Right lobe of liver (tissue), 6 donors: Measurements from ENCODE around the gene FLG2. TPM values are rescaled to one million over a fixed set of nuclear protein-coding genes. Genes with fewer than 3 reads are reported as not detected.

Experiments used
- ATAC-seq, 4 donors: fragments of 200-7000 bp; cut with Tn5 transposase; one replicate each; pipeline ENCODE4 v1.9.1; 2020; ENCODE audit warnings: mild to moderate bottlenecking in 4 of 4, moderate library complexity in 4 of 4
- DNase-seq, 3 donors: peaks; one replicate each; pipeline ENCODE4 v3.0.0-alpha.2; 2020
- H3K27ac ChIP-seq, 3 donors: fragments of 200-600 bp; one replicate each; pipeline ENCODE4 v1.8.0; 2022
- H3K27me3 ChIP-seq, 2 donors: fragments of 200-600 bp; one replicate each; pipeline ENCODE4 v1.8.0; 2022
- H3K36me3 ChIP-seq, 4 donors: fragments of 200-600 bp; sonication (generic) in 1 of 4; one replicate each; pipeline versions ENCODE4 v1.5.1 to v1.8.0; 2017 to 2022; ENCODE audit warnings: control low read depth in 1 of 4
- H3K4me1 ChIP-seq, 4 donors: fragments of 200-600 bp; sonication (generic) in 1 of 4; one replicate each; pipeline versions ENCODE4 v1.5.1 to v1.8.0; 2017 to 2022; ENCODE audit warnings: control low read depth in 1 of 4
- H3K4me3 ChIP-seq, 3 donors: fragments of 200-600 bp; one replicate each; pipeline ENCODE4 v1.8.0; 2022
- H3K9me3 ChIP-seq, 4 donors: fragments of 200-600 bp; sonication (generic) in 1 of 4; one replicate each; pipeline versions ENCODE4 v1.5.1 to v1.8.0; 2017 to 2022; ENCODE audit warnings: control low read depth in 1 of 4
- POLR2A ChIP-seq: fragments of 450-650 bp; IDR thresholded peaks from one replicate; pipeline ENCODE4 v1.6.1; 2017; ENCODE audit warnings: antibody characterized with exemption, mild to moderate bottlenecking
- WGBS: methylation state at CpG from one replicate; pipeline ENCODE4 v1.1.6; 2018; ENCODE audit warnings: low coverage, low lambda C conversion rate; ENCODE audit not compliant: insufficient coverage; ENCODE audit errors: missing lambda C conversion rate; 5-methylcytosine and 5-hydroxymethylcytosine counted together
- intact Hi-C, 2 donors: fragments of 100-400 bp; cut with DNase I; formaldehyde crosslinking; loops; one replicate each; pipeline versions ENCODE4 v1.11.2 to v1.14.1; 2022
- long read RNA-seq: library from polyadenylated mRNA; unstranded; transcript quantifications from one replicate; pipeline ENCODE4 v2.0.0, GENCODE V29; 2019
- total RNA-seq, 6 experiments: library from RNA; depleted of rRNA in 2 of 6; stranded (reverse); fragments of >200 nt in 2 of 6; fragmentation: NEBNext Ultra II Directional in 3 of 6; extraction: Animal tissue kit (Norgen Biotek cat#: 25700) in 3 of 6; gene quantifications; one replicate each; pipeline versions ENCODE4 v1.1.0 to v1.2.4, GENCODE V29; 2016 to 2023
- TF ChIP-seq, protein P1 (sequence below), 4 donors: fragments of 200-600 bp in 3 of 4; fragments of 450-650 bp in 1 of 4; IDR thresholded peaks; one replicate each; pipeline versions ENCODE4 v1.5.1 to v1.8.0; 2016 to 2022; ENCODE audit warnings: antibody characterized with exemption in 4 of 4, mild to moderate bottlenecking in 2 of 4
- donor health status: DM: no; HTN: yes; CAD: no.
- donor health status: DM: no; HTN: no; CAD: no.
- donor health status: DM: no; HTN: no; CAD: no.
- donor health status: DM: no; HTN: yes; CAD: no.
- donor health status: DM: no; HTN: yes; CAD: no.

The FLG2 gene
- total RNA-seq, result not detected
- long read RNA-seq, result 0 reads

- no peaks in the 10 kb centered on the region for H3K36me3 ChIP-seq
- WGBS, result 68% methylated on average over 2 of the region's 2 CpGs
- H3K9me3 ChIP-seq, result no peaks in the 10 kb centered on the region
- no peak for ATAC-seq
- H3K27me3 ChIP-seq, result no peaks in the 10 kb centered on the region
- no peaks in the 10 kb centered on the region for H3K4me1 ChIP-seq
- intact Hi-C loops, result no loop called here
- no peak for DNase-seq
- no peak within 1 kb of the TSS for H3K27ac ChIP-seq
- no peak within 1 kb of the TSS for H3K4me3 ChIP-seq
- TF ChIP-seq POLR2A, result no peak
- TF ChIP-seq, protein P1, sequence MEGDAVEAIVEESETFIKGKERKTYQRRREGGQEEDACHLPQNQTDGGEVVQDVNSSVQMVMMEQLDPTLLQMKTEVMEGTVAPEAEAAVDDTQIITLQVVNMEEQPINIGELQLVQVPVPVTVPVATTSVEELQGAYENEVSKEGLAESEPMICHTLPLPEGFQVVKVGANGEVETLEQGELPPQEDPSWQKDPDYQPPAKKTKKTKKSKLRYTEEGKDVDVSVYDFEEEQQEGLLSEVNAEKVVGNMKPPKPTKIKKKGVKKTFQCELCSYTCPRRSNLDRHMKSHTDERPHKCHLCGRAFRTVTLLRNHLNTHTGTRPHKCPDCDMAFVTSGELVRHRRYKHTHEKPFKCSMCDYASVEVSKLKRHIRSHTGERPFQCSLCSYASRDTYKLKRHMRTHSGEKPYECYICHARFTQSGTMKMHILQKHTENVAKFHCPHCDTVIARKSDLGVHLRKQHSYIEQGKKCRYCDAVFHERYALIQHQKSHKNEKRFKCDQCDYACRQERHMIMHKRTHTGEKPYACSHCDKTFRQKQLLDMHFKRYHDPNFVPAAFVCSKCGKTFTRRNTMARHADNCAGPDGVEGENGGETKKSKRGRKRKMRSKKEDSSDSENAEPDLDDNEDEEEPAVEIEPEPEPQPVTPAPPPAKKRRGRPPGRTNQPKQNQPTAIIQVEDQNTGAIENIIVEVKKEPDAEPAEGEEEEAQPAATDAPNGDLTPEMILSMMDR (IDR thresholded peaks at IDR 0.05), result no peak
Measured at GRCh38 chr1:152359906-152360305, at the start of gene FLG2. FLG2 (minus strand) TSS chr1:152360006; CDS start chr1:152358884, 1,122 bp downstream.

GRCh38 chr1:152408664-152409063 is 48.9 kb upstream of the FLG2 start:
- Histone ChIP-seq H3K4me1 (no peaks in the 10 kb centered on the region), H3K4me3 (no peak overlapping the region), H3K36me3 (no peaks in the 10 kb centered on the region), H3K27ac (no peak overlapping the region), H3K27me3 (no peaks in the 10 kb centered on the region), H3K9me3 (no peaks in the 10 kb centered on the region)
- WGBS, result 75% methylated on average over 4 of the region's 4 CpGs
- TF ChIP-seq, protein P1 (IDR thresholded peaks at IDR 0.05), result no peak
- TF ChIP-seq POLR2A, result no peak
- ATAC-seq (no peak), DNase-seq (no peak)
- intact Hi-C loops, result no loop called here

DNA sequence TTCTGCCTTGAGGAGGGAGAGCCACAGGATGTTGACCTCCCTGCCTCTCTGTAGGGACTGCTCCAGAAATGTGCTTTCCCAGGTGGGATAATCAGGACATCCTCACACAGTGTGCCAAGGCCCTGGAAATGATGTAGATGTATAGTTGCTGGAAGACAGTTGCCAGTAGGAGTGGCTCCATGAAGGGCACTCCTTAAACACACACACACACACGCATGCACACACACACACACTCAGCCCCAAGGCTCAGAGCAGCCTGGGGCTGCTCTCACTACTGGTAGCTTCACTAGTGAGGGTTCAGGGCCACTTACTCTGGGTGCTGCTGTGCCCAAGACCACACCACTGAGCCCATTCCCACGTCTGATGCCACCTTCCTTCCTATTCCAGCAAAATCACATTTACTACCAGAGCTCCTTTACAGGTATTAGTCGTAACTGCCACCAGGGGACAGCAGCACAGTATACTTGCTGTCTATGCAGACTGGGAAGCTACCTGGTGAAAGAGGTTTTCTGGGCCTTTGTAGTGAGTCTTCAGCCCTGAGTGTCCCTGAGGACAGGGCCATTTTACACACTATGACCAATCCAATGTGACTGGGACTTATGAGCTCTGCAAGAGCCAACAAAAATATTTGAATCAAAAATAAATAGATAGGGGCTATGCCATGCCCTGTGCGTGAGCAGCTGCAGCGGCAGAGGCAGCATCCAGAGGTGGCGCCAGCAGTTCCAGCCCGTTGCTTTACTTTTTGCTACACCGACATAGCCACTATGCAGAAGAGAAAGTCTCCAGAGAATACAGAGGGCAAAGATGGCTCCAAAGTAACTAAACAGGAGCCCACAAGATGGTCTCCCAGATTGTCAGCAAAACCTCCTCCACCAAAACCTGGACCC is 39.2 kb upstream of the FLG2 start:
- TF ChIP-seq, protein P1 (IDR thresholded peaks at IDR 0.05), result peak; percentile 18 to 42 (median 29)
- TF ChIP-seq POLR2A, result no peak
- no peak for DNase-seq
- Histone ChIP-seq H3K9me3 (no peaks in the 10 kb centered on the region), H3K4me1 (no peaks in the 10 kb centered on the region), H3K27ac (no peak overlapping the region), H3K36me3 (no peaks in the 10 kb centered on the region), H3K27me3 (peaks cover 0 to 5% of the 10 kb centered on the region in 2 donors), H3K4me3 (no peak overlapping the region)
- intact Hi-C loops, result no loop called here
- ATAC-seq, result peak; percentile 46 to 59 (median 50)
- WGBS, result 45% methylated on average over 7 of the region's 8 CpGs

DNA sequence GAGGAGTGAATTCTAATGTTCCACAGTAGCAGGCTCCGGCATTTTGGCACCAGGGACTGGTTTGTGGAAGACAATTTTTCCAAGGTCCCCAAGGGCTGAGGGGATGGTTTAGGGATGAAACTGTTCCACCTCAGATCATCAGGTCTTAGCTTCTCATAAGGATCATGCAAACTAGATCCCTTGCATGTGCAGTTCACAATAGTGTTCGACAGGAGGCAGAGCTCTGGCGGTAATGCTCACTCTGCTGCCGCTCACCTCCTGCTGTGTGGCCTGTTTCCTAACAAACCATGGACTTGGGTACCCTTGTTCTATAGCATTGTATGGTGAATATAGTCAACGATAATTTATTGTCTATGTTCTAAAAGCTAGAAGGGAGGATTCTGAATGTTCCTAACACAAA is 37.7 kb upstream of the FLG2 start:
- no peaks in the 10 kb centered on the region for H3K9me3 ChIP-seq
- H3K4me1 ChIP-seq, result no peaks in the 10 kb centered on the region
- H3K36me3 ChIP-seq, result no peaks in the 10 kb centered on the region
- ATAC-seq (no peak), DNase-seq (no peak)
- intact Hi-C loops, result no loop called here
- no peak overlapping the region for H3K4me3 ChIP-seq
- TF ChIP-seq POLR2A, result no peak
- TF ChIP-seq, protein P1 (IDR thresholded peaks at IDR 0.05), result no peak
- no peak overlapping the region for H3K27ac ChIP-seq
- 60% methylated on average over 1 of the region's 5 CpGs for WGBS
- H3K27me3 ChIP-seq, result peaks cover 0 to 5% of the 10 kb centered on the region in 2 donors
